Effector CD8-positive, alpha-beta T cell (primary cell): ENCODE results near the gene TCP11L1.
A peak's percentile ranks its signal among the peaks of the same experiment; 100 is the strongest.
"Not testable (repeated sequence)": the region's sequence is repeated elsewhere in the genome, so short reads cannot be mapped to it uniquely, and the experiment has no call there.

Experiments
- DNase-seq: peaks from one replicate; lab custom pipeline; 2025; lab: John Stamatoyannopoulos, UW

Gene TCP11L1

DNA sequence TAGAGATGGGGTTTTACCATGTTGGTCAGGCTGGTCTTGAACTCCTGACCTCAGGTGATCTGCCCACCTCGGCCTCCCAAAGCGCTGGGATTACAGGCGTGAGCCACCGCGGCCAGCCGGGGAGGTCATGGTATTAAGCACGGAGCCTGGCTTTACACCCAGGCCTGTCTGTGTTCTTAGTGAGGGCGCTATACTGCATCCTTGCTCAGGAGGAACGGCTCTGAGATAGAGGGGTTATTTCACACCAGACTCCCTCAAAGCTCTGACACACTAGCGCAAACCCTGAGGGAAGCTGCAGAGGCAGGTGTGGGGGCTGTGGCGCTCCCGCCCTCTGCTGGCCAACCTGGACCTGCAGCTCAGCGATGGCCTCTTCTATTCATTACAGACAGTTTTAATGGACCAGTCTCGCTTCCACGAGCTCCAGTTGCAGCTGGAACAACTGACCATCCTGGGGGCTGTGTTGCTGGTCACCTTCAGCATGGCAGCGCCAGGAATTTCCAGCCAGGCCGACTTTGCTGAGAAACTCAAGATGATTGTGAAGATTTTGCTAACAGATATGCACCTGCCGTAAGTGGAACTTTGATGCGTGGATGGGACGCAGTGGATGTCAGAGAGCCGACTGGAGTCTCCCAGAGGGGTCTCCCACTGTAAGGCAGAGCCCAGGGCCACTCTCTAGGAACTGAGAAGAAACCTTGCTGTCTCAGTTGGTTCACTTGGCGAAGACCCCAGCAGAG is 26.2 kb downstream of the TCP11L1 start:
- peak; percentile 50 for DNase-seq

DNA sequence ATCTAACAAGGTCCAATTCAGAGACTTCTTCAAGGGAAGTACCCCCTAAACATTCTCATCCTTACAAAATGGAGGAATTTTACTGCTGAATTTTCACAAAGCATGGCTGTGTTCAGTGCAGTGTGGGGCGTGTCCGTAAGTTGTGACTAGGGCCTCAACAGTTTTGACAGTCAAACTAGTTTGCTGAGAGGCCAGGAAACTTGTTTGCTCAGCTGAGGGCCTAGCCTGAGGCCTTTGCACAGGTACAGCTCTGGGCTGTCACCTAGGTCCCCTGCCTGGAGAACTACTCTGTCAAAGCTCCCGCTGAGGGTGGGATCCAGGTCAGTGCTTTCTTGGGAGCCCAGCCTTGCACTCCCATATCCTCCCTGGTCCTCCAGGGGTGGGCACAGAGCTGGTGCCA is 27.9 kb downstream of the TCP11L1 start:
- DNase-seq = no peak

DNA sequence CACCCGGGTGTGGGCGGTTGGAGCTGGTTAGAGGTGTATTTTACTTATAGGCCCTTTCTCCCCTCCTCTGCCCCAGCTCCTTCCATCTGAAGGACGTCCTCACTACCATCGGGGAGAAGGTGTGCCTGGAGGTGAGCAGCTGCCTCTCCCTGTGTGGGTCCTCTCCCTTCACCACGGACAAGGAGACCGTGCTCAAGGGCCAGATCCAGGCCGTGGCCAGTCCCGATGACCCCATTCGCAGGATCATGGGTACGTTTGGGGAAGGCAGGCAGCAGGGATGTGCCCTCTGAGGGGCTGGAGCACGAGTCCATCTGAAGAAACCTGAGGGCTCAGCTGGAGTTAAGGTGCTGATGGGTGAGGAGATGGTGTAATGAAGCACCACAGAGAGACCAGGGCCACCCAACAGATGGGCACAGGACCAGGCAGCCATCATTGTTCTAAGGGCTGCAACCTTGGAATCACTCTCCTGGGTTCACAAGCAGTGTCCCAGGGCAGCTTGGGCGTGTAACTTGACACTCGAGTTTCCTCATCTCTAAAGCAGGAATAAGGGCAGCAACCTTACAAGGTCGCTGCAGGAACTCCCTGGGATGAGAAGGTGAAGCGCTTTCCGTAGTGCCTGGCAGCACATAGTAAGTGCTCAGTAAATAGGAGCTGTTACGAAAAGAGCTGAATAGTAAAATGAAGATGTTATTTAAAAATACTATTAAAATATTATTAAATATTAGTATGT is 29.4 kb downstream of the TCP11L1 start:
- DNase-seq = no peak

DNA sequence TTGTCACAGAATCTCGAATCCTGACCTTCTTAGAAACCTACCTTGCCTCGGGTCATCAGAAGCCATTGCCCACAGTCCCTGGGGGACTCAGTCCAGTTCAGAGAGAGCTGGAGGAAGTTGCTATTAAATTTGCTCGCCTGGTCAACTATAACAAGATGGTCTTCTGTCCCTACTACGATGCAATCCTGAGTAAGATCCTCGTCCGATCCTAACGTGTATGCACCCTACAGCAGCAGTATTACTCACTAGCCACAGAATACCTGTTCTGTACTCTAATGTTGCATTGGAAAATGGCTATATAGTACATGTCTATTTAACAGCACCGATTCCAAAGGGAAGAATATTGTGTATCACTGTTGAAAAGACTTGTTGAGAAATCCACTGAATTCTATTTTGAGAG is 33.1 kb downstream of the TCP11L1 start:
- DNase-seq = no peak

DNA sequence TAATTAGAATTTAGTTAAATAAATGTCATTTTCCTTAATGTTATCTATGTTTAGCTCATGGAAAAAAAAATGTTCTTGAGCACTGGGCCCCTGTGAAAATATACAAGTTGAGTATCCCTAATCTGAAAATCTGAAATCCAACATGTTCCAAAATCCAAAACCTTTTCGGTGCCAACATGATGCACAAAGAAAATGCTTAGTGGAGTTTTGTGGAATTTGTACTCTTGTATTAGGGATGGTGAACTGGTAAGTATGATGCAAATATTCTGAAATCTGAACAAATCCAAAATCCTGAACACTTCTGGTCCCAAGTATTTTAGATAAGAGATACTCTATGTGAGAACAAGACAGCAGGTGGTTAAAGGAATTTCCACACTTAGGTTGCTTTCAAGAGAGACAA is 44.5 kb downstream of the TCP11L1 start:
- DNase-seq = no peak

DNA sequence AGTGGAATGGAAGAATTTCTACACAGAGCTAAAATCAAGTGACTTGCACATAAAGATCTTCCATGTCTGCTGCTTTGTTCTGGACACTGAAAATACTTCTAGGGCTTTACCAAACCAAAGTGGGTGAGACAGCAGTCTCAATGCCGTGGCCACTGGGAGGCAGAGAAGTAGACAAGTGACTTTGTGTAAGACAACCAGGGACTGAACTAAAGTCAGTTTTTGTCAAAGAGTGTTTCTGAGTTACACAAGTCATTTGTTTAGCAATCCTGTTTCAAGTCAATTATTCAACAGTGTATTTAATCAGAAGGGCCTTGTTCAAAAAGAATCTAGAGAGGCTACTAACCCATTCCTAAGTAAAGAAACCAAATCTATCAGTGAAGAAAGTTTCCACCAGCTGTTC is 46.6 kb downstream of the TCP11L1 start:
- no peak for DNase-seq

DNA sequence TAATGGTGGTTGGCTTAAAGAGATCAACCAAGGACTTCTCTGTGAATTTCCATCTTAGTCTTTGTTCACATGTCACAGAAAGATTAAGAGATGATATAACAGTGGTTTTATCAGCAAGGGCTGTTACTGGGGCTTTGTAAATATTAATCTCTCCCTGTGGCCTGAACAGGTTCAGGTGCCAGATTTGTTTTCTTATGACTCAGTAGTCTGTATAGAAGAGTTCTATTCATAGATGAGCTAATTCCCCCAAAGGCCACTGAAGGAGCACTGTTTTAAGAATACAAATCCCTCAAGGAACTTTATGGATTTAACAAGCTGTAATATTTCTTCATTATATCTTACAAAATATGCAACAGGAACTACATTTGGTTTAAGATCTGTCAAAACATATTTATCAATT is 50.4 kb downstream of the TCP11L1 start:
- no peak for DNase-seq

DNA sequence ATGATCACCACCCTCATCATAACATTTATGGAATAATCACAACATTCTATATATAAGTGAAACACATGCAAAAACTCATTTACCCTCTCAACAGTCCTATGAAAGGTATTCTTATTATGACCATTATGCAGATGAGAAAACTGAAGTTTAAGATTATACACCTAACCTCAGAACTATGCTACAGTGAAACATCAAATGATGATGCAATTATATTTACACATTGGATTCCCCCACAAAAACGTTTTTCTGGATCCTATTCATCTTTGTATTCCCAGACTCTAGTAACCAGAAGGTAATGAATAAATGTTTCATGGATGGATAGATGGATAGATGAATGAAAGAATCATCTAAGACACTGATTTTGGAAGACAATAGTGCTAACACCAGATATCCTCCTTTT is 54.8 kb downstream of the TCP11L1 start:
- no peak for DNase-seq

DNA sequence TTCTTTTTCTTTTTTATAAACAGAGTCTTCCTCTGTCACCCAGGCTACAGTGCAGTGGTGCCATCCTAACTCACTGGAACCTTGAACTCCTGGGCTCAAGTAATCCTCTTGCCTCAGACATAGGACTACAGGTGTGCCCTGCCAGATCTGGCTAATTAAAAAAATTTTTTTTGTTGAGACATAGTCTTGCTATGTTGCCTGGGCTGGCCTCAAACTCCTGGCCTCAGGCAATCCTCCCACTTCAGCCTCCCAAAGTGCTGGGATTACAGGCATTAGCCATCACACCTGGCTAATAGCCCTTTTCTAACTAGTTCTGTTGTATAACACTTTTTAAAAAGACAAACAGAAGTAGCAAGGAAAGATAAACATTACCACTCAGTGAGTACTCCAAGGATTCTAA is 64.5 kb downstream of the TCP11L1 start:
- DNase-seq = no peak

DNA sequence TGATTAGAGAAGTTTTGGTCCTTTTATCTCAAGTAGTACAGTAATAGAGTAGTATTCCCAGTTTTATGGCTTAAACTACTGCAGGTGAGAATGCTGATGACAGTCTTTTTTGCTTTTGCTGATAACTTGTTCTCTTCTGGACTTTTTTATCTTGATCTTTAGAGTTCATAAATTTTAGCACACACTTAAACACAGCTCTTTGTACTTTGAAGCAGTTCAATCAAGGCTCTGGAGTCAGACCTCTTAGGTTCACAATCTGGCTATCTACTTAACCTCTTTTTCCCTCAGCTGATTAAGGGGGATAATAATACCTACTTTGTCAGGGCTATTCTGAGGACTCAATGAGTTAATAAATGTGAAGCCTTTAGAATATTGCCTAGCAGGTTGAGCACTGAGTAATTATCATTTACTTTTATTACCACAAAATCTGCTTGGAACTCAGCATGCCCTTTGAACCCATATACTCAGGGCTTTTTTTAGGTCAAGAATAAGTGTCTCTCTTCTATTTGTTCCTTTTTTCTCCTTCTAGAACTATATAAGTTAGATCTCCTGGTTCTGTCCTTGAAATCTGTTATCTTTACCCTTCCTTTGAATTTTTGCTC is 70.0 kb downstream of the TCP11L1 start:
- no peak for DNase-seq

DNA sequence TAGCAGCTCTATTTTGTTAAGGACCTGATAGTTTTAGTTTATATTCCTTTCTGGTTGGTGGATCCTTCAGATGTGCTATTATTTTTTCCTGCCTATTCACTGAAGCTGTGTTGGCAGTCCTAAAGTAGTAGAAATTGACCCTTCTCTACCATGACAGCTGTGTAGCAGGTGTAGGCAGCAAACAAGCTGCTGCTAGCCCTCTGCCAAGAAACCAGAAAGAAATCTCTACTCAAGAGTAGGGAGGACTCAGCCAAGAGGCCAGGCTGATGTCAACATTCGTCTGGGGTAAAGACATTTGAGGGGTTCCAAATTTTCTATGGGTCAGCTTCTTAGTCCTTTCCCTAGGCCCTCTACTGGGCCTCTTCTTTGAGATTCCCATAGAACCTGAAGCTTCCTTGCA is 70.7 kb downstream of the TCP11L1 start:
- no peak for DNase-seq

DNA sequence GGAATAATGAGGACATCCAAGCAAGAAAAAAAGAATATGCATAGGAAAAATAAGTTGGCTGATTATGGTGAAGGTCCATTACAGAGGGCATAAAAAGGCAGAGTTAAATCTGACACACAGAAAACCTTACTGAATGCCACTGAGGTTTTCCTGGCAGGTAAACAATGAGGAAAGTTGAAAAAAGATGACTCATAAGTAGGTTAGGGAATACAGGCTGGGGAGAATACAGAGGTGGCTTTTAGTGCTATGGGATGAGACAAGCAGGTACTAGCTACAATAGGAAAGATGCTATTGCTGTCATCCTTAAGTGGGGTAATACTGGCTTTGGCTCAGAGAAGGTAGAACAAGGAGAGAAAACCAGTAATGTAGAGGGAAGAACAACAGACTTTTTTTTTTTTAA is 77.2 kb downstream of the TCP11L1 start:
- no peak for DNase-seq

DNA sequence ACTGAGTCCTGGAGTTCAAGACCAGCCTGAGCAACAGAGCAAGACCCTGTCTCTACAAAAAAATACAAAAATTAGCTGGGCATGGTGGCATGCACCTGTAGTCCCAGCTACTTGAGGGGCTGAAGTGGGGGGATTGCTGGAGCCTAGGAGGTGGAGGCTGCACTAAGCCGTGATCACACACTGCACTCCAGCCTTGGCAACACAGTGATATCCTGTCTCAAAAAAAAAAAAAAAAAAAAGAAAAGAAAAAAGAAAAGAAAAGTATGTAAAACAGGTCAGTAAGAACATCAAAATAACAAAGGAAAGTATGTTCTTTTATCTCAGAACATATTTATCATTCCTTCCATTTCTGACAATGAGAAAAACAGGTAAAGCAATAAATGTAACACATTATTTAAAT is 83.3 kb downstream of the TCP11L1 start:
- DNase-seq = not testable (repeated sequence)
